HG03442 (cell line): ENCODE measurements around the gene TRIP13.
"Not testable (repeated sequence)": the region's sequence is repeated elsewhere in the genome, so short reads cannot be mapped to it uniquely, and the experiment has no call there.

Source experiments
- ATAC-seq: cut with Tn5 transposase; IDR thresholded peaks from one replicate; pipeline ENCODE4 v1.9.1; 2021; ENCODE audit warnings: mild to moderate bottlenecking, moderate library complexity; ENCODE audit not compliant: unreplicated experiment

TRIP13 gene

GRCh38 chr5:889075-889710, 3.5 kb upstream of the TRIP13 start:
- ATAC-seq = no peak

GRCh38 chr5:891117-891836, 1.4 kb upstream of the TRIP13 start:
- ATAC-seq = no peak

- ATAC-seq = no peak
Measured at GRCh38 chr5:891837-892393, 769 bp upstream of the TRIP13 start.

- peak; percentile 17 for ATAC-seq
Measured at GRCh38 chr5:893137-893506, 438 bp downstream of the TRIP13 start.

GRCh38 chr5:893711-894110, 1.0 kb downstream of the TRIP13 start:
- no peak for ATAC-seq

GRCh38 chr5:900781-901180, 8.1 kb downstream of the TRIP13 start:
- ATAC-seq = no peak

GRCh38 chr5:902129-902916, 9.6 kb downstream of the TRIP13 start:
- ATAC-seq = no peak

GRCh38 chr5:903756-904096, 11.0 kb downstream of the TRIP13 start:
- ATAC-seq = no peak

GRCh38 chr5:905139-905642, 12.5 kb downstream of the TRIP13 start:
- no peak for ATAC-seq

GRCh38 chr5:907366-907910, 14.8 kb downstream of the TRIP13 start:
- no peak for ATAC-seq

- ATAC-seq = no peak
Measured at GRCh38 chr5:908172-908571, 15.5 kb downstream of the TRIP13 start.

GRCh38 chr5:909086-909485, 16.4 kb downstream of the TRIP13 start:
- no peak for ATAC-seq

- ATAC-seq = no peak
Measured at GRCh38 chr5:909994-910768, 17.5 kb downstream of the TRIP13 start.

- ATAC-seq = no peak
Measured at GRCh38 chr5:910769-911160, 18.1 kb downstream of the TRIP13 start.

- no peak for ATAC-seq
Measured at GRCh38 chr5:911601-912000, 18.9 kb downstream of the TRIP13 start.

- no peak for ATAC-seq
Measured at GRCh38 chr5:912280-913091, 19.8 kb downstream of the TRIP13 start.

- no peak for ATAC-seq
Measured at GRCh38 chr5:914174-914573, 21.5 kb downstream of the TRIP13 start.

GRCh38 chr5:914612-915011, 21.9 kb downstream of the TRIP13 start:
- ATAC-seq = no peak

GRCh38 chr5:915346-915745, 22.7 kb downstream of the TRIP13 start:
- ATAC-seq = not testable (repeated sequence)

- no peak for ATAC-seq
Measured at GRCh38 chr5:915946-916345, 23.3 kb downstream of the TRIP13 start.
